DOHH2 (cell line): ENCODE results near the gene BSDC1.

Source experiments
- H3F3A ChIP-seq: fragments of 200-600 bp; sonication (generic), shearing (Covaris generic); 2 replicates; pipeline ENCODE4 v1.6.0; 2016; ENCODE audit warnings: antibody characterized with exemption, mild to moderate bottlenecking; ENCODE audit not compliant: control insufficient read depth, insufficient read depth
- H3K27ac ChIP-seq: fragments of 200-600 bp; sonication (generic); 2 replicates; pipeline ENCODE4 v1.5.1; 2014; ENCODE audit warnings: low read depth, mild to moderate bottlenecking, low read length, moderate library complexity
- H3K27me3 ChIP-seq: fragments of 200-600 bp; sonication (generic); 2 replicates; pipeline ENCODE4 v1.6.1; 2014; ENCODE audit warnings: mild to moderate bottlenecking, low read length, mixed read lengths; ENCODE audit not compliant: control insufficient read depth
- H3K36me3 ChIP-seq: fragments of 200-600 bp; sonication (generic); 2 replicates; pipeline ENCODE4 v1.6.1; 2014; ENCODE audit warnings: mild to moderate bottlenecking, low read length, moderate library complexity, mixed read lengths; ENCODE audit not compliant: control insufficient read depth
- H3K4me1 ChIP-seq: fragments of 200-600 bp; sonication (generic); 2 replicates; pipeline ENCODE4 v1.6.1; 2014; ENCODE audit warnings: mild to moderate bottlenecking, low read length, mixed read lengths; ENCODE audit not compliant: control insufficient read depth
- H3K4me2 ChIP-seq: fragments of 200-600 bp; sonication (generic); 2 replicates; pipeline ENCODE4 v1.6.0; 2014; ENCODE audit warnings: mild to moderate bottlenecking, low read length, moderate library complexity
- H3K4me3 ChIP-seq: fragments of 200-600 bp; sonication (generic); 2 replicates; pipeline ENCODE4 v1.5.1; 2014; ENCODE audit warnings: mild to moderate bottlenecking, low read length, mixed read lengths
- H3K79me2 ChIP-seq: fragments of 200-600 bp; sonication (generic); 2 replicates; pipeline ENCODE4 v1.6.1; 2014; ENCODE audit warnings: mild to moderate bottlenecking, low read length, mixed read lengths; ENCODE audit not compliant: control insufficient read depth
- H3K9me2 ChIP-seq: fragments of 200-600 bp; sonication (generic); replicated peaks from 2 replicates; pipeline ENCODE4 v1.6.1; 2014; ENCODE audit warnings: mild to moderate bottlenecking, low read length, mixed read lengths; ENCODE audit not compliant: control insufficient read depth
- H3K9me3 ChIP-seq: fragments of 200-600 bp; sonication (generic); 2 replicates; pipeline ENCODE4 v1.6.1; 2014; ENCODE audit warnings: antibody characterized with exemption, low read length, mixed read lengths; ENCODE audit not compliant: control insufficient read depth, insufficient read depth
- H4K20me1 ChIP-seq: fragments of 200-600 bp; sonication (generic); 2 replicates; pipeline ENCODE4 v1.6.0; 2014; ENCODE audit warnings: low read depth, mild to moderate bottlenecking, antibody characterized with exemption, low read length, moderate library complexity; ENCODE audit not compliant: control insufficient read depth, insufficient read depth
- EZH2phosphoT487 ChIP-seq: fragments of 200-600 bp; sonication (generic); IDR thresholded peaks from 2 replicates; pipeline ENCODE4 v1.6.1; 2017; ENCODE audit warnings: borderline replicate concordance, mild to moderate bottlenecking, antibody characterized with exemption, low read length, moderate library complexity, mixed read lengths
- TF ChIP-seq, protein P1 (sequence below): fragments of 200-600 bp; sonication (generic); IDR thresholded peaks from one replicate; pipeline ENCODE4 v1.5.1; 2014; ENCODE audit warnings: antibody characterized with exemption, mild to moderate bottlenecking, low read depth, low read length; ENCODE audit not compliant: poor library complexity, severe bottlenecking

The BSDC1 gene

DNA sequence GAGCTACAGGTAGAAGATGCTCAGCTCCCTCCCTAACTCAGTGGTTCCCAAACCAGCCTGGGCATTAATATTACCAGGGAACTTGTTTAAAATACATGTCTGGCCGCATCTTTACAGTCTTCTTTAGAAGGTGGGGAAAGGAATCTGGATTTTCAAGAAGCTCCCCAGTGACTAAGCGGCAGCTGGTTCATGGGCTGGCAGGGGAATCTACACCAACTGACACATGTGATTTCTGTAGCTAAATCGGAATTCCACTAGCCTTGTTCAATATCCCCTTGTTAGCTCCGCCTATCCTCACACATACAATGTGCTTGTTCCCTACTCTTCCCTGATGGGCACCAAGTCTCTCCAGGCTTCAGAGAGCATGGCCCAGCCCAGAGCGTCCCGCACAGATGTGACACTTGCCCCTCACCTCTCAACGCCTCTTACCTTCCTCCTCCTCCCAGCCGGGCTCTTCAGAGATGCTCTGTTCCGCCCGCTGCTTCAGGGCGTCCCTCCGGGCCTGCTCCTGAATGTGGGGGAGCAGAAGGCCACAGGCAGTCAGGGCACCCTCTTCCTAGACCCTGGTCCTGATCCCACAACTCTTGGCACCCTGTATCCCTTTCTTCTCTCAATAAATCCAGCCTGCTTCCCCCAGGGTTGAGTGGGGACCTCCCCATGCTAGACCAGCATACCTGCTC, 16.6 kb downstream of the BSDC1 start:
- Histone ChIP-seq H4K20me1 (no peaks in the 10 kb centered on the region), H3K4me2 (no peak overlapping the region), H3K4me1 (no peaks in the 10 kb centered on the region), H3K27me3 (no peaks in the 10 kb centered on the region), H3K36me3 (peaks cover 67% of the 10 kb centered on the region), H3F3A (no peaks in the 10 kb centered on the region), H3K9me2 (no peaks in the 10 kb centered on the region), H3K9me3 (no peaks in the 10 kb centered on the region), H3K79me2 (no peaks in the 10 kb centered on the region), H3K27ac (no peak overlapping the region), H3K4me3 (no peak overlapping the region)
- no peak for TF ChIP-seq EZH2phosphoT487
- TF ChIP-seq, protein P1, sequence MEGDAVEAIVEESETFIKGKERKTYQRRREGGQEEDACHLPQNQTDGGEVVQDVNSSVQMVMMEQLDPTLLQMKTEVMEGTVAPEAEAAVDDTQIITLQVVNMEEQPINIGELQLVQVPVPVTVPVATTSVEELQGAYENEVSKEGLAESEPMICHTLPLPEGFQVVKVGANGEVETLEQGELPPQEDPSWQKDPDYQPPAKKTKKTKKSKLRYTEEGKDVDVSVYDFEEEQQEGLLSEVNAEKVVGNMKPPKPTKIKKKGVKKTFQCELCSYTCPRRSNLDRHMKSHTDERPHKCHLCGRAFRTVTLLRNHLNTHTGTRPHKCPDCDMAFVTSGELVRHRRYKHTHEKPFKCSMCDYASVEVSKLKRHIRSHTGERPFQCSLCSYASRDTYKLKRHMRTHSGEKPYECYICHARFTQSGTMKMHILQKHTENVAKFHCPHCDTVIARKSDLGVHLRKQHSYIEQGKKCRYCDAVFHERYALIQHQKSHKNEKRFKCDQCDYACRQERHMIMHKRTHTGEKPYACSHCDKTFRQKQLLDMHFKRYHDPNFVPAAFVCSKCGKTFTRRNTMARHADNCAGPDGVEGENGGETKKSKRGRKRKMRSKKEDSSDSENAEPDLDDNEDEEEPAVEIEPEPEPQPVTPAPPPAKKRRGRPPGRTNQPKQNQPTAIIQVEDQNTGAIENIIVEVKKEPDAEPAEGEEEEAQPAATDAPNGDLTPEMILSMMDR: no peak

DNA sequence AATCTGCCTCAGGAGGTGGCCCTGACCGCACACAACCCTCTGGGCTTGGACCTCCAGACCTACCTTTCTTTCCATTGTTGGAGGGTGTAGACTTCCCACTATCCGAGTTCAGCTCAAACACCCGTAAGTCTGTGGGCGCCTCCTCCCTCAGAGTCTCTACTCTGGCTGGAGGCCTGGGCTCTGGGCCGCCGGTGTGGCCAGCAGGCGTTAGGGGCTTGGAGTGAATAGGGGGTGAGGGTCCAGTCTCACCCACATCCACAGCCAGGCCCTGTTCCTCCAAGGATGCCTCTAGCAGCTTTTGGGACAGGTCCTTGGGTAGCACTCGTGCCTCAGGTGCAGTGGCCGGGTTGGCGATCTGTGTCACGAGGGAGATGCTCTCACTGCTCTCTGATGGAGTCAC, 18.0 kb downstream of the BSDC1 start:
- H3K36me3 ChIP-seq: peaks cover 66% of the 10 kb centered on the region
- H4K20me1 ChIP-seq: no peaks in the 10 kb centered on the region
- H3F3A ChIP-seq: no peaks in the 10 kb centered on the region
- 0 out of 2 replicates have a peak, but pooled peaks cover 3% of the 10 kb centered on the region for H3K4me1 ChIP-seq
- H3K27me3 ChIP-seq: no peaks in the 10 kb centered on the region
- no peaks in the 10 kb centered on the region for H3K9me2 ChIP-seq
- TF ChIP-seq EZH2phosphoT487: no peak
- TF ChIP-seq, protein P1: no peak
- no peaks in the 10 kb centered on the region for H3K79me2 ChIP-seq
- no peaks in the 10 kb centered on the region for H3K9me3 ChIP-seq
- no peak overlapping the region for H3K4me3 ChIP-seq
- H3K27ac ChIP-seq: no peak overlapping the region
- no peak overlapping the region for H3K4me2 ChIP-seq

DNA sequence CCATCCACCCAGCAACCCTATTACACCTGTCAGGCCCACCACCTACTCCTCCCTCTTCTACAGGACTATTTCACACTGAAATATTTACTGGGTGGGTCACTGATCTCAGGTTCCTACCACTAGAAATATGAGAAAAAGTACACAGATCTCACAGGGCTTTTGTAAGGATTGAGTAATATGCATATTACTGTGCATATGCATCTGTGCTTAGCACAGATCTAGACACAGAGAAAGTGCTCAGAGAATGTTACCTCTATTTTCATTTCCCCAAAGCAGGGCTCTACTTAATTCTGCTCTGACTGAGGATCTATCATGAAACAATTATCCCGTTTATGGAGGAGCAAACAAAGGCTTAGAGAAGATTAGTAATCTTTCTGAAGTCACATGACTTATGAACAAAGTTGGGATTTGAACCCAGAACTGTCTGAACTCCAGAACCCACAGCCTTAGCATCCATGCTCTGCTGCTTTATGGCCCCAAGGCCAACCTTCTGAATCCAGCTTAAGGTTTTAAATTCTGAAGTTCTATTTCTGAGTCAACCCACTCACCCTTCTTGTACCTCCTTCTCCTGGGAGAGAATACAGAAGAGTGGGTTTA, 20.1 kb downstream of the BSDC1 start:
- H3K36me3 ChIP-seq: peaks cover 53% of the 10 kb centered on the region
- H3K4me3 ChIP-seq: no peak overlapping the region
- H3F3A ChIP-seq: no peaks in the 10 kb centered on the region
- no peaks in the 10 kb centered on the region for H3K27me3 ChIP-seq
- 0 out of 2 replicates have a peak, but pooled peaks cover 3% of the 10 kb centered on the region for H3K4me1 ChIP-seq
- no peaks in the 10 kb centered on the region for H3K9me3 ChIP-seq
- H3K4me2 ChIP-seq: no peak overlapping the region
- no peak overlapping the region for H3K27ac ChIP-seq
- H3K79me2 ChIP-seq: no peaks in the 10 kb centered on the region
- no peak for TF ChIP-seq EZH2phosphoT487
- TF ChIP-seq, protein P1: no peak
- no peaks in the 10 kb centered on the region for H3K9me2 ChIP-seq
- H4K20me1 ChIP-seq: no peaks in the 10 kb centered on the region
